ENCODE measurements around the gene MID2. TPM values are rescaled to one million over a fixed set of nuclear protein-coding genes. Genes with fewer than 3 reads are reported as not detected.

Gene MID2
- total RNA-seq, 1 donor from 2014 or later, result 7.2 TPM

GRCh38 chrX:107861056-107861455, 35.4 kb downstream of the MID2 start:
- Mint-ChIP-seq H3K27me3 (ENCODE audit: unreplicated experiment) (no peaks in the 10 kb centered on the region), H3K27ac (ENCODE audit: unreplicated experiment) (no peak overlapping the region), H3K9me3 (ENCODE audit: unreplicated experiment) (no peaks in the 10 kb centered on the region), H3K36me3 (ENCODE audit: low read depth, unreplicated experiment) (no peaks in the 10 kb centered on the region), H3K4me1 (ENCODE audit: unreplicated experiment) (peaks cover 14% of the 10 kb centered on the region), H3K4me3 (ENCODE audit: unreplicated experiment) (no peak overlapping the region)
- no peak for TF ChIP-seq CTCF (IDR thresholded peaks at IDR 0.05; ENCODE audit: unreplicated experiment)
- no peak for DNase-seq (ENCODE audit: low spot score)

- Mint-ChIP-seq H3K36me3 (ENCODE audit: low read depth, unreplicated experiment) (peaks cover 7% of the 10 kb centered on the region), H3K4me1 (ENCODE audit: unreplicated experiment) (peaks cover 2% of the 10 kb centered on the region), H3K9me3 (ENCODE audit: unreplicated experiment) (no peaks in the 10 kb centered on the region), H3K4me3 (ENCODE audit: unreplicated experiment) (no peak overlapping the region), H3K27ac (ENCODE audit: unreplicated experiment) (no peak overlapping the region), H3K27me3 (ENCODE audit: unreplicated experiment) (no peaks in the 10 kb centered on the region)
- no peak for DNase-seq (ENCODE audit: low spot score)
- TF ChIP-seq CTCF (IDR thresholded peaks at IDR 0.05; ENCODE audit: unreplicated experiment), result no peak
Observed at GRCh38 chrX:107871136-107871535, 45.5 kb downstream of the MID2 start.

DNA sequence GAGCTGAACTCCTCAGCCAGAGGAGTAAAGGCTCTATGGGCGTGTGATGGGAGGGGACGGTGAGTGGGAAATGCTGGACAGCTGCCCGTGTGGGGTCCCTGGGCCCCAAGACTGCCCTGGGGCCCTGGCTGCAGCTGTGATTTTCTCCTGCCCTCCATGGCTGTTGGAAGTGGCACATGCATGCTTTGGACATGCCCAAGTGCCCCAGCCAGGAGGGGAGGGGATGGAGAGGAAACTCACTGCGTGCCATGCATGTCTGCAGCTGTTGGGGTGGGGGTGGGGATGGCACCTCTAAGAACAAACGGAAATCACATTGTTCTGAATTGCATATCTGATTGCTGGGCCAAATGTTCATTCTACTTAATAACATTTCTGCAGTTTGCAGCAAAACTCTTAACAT, 52.4 kb downstream of the MID2 start:
- Mint-ChIP-seq H3K9me3 (ENCODE audit: unreplicated experiment) (no peaks in the 10 kb centered on the region), H3K27me3 (ENCODE audit: unreplicated experiment) (no peaks in the 10 kb centered on the region), H3K4me1 (ENCODE audit: unreplicated experiment) (no peaks in the 10 kb centered on the region), H3K27ac (ENCODE audit: unreplicated experiment) (no peak overlapping the region), H3K36me3 (ENCODE audit: low read depth, unreplicated experiment) (peaks cover 3% of the 10 kb centered on the region), H3K4me3 (ENCODE audit: unreplicated experiment) (no peak overlapping the region)
- TF ChIP-seq CTCF (IDR thresholded peaks at IDR 0.05; ENCODE audit: unreplicated experiment), result no peak
- no peak for DNase-seq (ENCODE audit: low spot score)

DNA sequence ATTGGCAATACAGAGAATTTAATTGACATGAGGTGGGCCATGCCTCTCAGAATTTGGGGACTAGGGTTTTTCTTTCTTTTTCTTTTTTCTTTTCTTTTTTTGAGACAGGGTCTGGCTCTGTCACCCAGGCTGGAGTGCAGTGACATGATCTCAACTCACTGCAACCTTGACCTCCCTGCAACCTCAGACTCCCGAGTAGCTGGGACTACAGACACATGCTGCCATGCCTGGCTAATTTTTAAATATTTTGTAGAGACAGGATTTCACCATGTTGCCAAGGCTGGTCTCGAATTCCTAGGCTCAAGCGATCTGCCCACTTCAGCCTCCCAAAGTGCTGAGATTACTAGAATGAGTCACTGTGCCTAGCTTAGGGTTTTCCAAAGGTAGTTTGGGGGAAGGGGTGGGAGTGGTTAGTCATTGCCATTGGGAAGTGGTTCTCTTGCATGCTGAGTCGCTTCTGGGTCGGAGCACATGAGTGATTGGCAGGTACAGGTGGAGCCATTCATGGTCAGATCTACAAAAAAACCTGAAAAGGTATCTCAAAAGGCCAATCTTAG, 54.5 kb downstream of the MID2 start:
- Mint-ChIP-seq H3K9me3 (ENCODE audit: unreplicated experiment) (no peaks in the 10 kb centered on the region), H3K27me3 (ENCODE audit: unreplicated experiment) (no peaks in the 10 kb centered on the region), H3K36me3 (ENCODE audit: low read depth, unreplicated experiment) (peaks cover 3% of the 10 kb centered on the region), H3K4me3 (ENCODE audit: unreplicated experiment) (no peak overlapping the region), H3K4me1 (ENCODE audit: unreplicated experiment) (no peaks in the 10 kb centered on the region), H3K27ac (ENCODE audit: unreplicated experiment) (no peak overlapping the region)
- no peak for TF ChIP-seq CTCF (IDR thresholded peaks at IDR 0.05; ENCODE audit: unreplicated experiment)
- no peak for DNase-seq (ENCODE audit: low spot score)

DNA sequence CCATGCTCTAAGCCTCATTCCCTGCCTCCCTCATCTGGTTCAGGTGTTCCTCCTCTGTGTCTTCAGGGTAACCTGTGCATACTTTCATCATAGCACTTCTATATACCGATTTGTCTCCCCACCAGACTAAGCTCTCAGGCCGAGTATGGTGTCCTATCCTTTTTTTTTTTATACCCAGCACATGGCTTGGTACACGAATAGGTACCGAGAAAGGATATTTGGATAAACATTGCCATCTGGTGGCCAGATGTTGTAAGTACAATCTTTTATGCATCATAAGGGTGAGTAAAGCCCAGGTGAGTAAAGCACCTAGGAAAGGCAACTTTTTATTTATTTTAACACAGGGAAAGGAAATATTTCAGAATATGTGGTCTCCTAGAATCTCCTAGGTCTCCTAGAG, 68.4 kb downstream of the MID2 start:
- no peaks in the 10 kb centered on the region for H3K27me3 Mint-ChIP-seq (ENCODE audit: unreplicated experiment)
- peaks cover 3% of the 10 kb centered on the region for H3K4me1 Mint-ChIP-seq (ENCODE audit: unreplicated experiment)
- TF ChIP-seq CTCF (IDR thresholded peaks at IDR 0.05; ENCODE audit: unreplicated experiment), result peak; percentile 64
- H3K9me3 Mint-ChIP-seq (ENCODE audit: unreplicated experiment), result no peaks in the 10 kb centered on the region
- H3K4me3 Mint-ChIP-seq (ENCODE audit: unreplicated experiment), result no peak overlapping the region
- DNase-seq (ENCODE audit: low spot score), result peak; percentile 18
- peaks cover 4% of the 10 kb centered on the region for H3K36me3 Mint-ChIP-seq (ENCODE audit: low read depth, unreplicated experiment)
- no peak overlapping the region for H3K27ac Mint-ChIP-seq (ENCODE audit: unreplicated experiment)
